ENCODE data around the gene APCDD1L.

DNA sequence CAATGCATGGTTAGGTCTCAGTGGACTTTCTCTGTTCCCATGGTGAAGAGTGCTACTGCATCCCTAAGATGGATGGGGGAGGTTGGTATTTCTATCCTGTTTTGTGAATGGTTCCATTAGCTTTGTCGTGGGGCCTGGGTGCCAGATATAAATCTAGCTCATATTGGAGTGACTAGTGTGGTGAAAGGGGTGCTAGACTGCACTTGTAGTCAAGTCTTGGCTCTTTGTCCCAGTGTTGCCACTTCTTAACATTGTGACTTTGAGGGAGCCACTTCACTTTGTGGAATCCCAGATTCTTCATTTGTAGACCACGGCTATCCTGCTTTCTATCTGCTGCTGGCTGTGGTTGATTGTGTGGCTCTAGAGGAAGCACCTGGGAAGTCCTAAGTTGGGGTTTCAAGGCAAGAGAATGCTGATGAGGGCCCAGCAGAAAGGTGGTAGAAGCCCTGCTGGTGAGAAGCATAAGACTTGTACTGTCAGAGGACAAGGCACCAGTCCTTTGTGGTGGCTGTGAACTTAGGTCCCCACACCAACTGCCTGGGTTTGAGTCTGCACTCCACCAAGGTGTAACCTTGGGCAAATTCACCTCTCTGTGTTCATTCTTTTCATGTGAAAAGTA, 82.1 kb downstream of the APCDD1L start:
- TF ChIP-seq, protein P1, sequence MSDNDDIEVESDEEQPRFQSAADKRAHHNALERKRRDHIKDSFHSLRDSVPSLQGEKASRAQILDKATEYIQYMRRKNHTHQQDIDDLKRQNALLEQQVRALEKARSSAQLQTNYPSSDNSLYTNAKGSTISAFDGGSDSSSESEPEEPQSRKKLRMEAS (IDR thresholded peaks at IDR 0.05) = no peak
- TF ChIP-seq, protein P2, sequence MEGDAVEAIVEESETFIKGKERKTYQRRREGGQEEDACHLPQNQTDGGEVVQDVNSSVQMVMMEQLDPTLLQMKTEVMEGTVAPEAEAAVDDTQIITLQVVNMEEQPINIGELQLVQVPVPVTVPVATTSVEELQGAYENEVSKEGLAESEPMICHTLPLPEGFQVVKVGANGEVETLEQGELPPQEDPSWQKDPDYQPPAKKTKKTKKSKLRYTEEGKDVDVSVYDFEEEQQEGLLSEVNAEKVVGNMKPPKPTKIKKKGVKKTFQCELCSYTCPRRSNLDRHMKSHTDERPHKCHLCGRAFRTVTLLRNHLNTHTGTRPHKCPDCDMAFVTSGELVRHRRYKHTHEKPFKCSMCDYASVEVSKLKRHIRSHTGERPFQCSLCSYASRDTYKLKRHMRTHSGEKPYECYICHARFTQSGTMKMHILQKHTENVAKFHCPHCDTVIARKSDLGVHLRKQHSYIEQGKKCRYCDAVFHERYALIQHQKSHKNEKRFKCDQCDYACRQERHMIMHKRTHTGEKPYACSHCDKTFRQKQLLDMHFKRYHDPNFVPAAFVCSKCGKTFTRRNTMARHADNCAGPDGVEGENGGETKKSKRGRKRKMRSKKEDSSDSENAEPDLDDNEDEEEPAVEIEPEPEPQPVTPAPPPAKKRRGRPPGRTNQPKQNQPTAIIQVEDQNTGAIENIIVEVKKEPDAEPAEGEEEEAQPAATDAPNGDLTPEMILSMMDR (IDR thresholded peaks at IDR 0.05; ENCODE audit: control extremely low read depth in 1 of 3, insufficient read depth in 1 of 3, low read depth in 1 of 3, low read length in 3 of 3) = no peak
- TF ChIP-seq POLR2AphosphoS5 (IDR thresholded peaks at IDR 0.05; ENCODE audit: low read depth, low read length) (no peak), SP2 (IDR thresholded peaks at IDR 0.05; ENCODE audit: low read length) (no peak), CREB1 (IDR thresholded peaks at IDR 0.05) (no peak), EZH2 (IDR thresholded peaks at IDR 0.05; ENCODE audit: low read depth, low read length, severe bottlenecking) (no peak), POLR2A (IDR thresholded peaks at IDR 0.05; ENCODE audit: control extremely low read depth in 1 of 2, low read depth in 2 of 2, low read length in 2 of 2) (no peak), RNF2 (IDR thresholded peaks at IDR 0.05; ENCODE audit: borderline replicate concordance, low read depth, low read length, missing control alignments, poor library complexity, severe bottlenecking) (no peak), EP300 (IDR thresholded peaks at IDR 0.05; ENCODE audit: borderline replicate concordance in 1 of 2, low read depth in 2 of 2, low read length in 2 of 2) (no peak), CBX8 (IDR thresholded peaks at IDR 0.05; ENCODE audit: borderline replicate concordance, low read depth, low read length) (no peak), PHF8 (conservative IDR thresholded peaks at IDR 0.05; ENCODE audit: low read depth, low read length) (no peak)
- TF ChIP-seq, protein P3, sequence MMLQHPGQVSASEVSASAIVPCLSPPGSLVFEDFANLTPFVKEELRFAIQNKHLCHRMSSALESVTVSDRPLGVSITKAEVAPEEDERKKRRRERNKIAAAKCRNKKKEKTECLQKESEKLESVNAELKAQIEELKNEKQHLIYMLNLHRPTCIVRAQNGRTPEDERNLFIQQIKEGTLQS (IDR thresholded peaks at IDR 0.05; ENCODE audit: insufficient read depth, low read depth, low read length) = no peak
